HFFc6 (cell line): Measurements from ENCODE around the gene LAMA2. TPM values are rescaled to one million over a fixed set of nuclear protein-coding genes. Genes with fewer than 3 reads are reported as not detected.

ENCODE experiments used
- DNase-seq: peaks from one replicate; pipeline ENCODE4 v3.0.0-alpha.2; 2018
- H3K27ac Mint-ChIP-seq: 2 replicates; pipeline ENCODE4 v1.8.0; 2020; ENCODE audit warnings: mild to moderate bottlenecking, mixed read lengths
- H3K27me3 Mint-ChIP-seq: 2 replicates; pipeline ENCODE4 v1.8.0; 2021; ENCODE audit warnings: mild to moderate bottlenecking, moderate library complexity, mixed read lengths; ENCODE audit not compliant: insufficient read depth
- H3K36me3 Mint-ChIP-seq: 2 replicates; pipeline ENCODE4 v1.8.0; 2021; ENCODE audit warnings: low read depth, mixed read lengths
- H3K4me1 Mint-ChIP-seq: 2 replicates; pipeline ENCODE4 v1.8.0; 2020; ENCODE audit warnings: low read depth, mixed read lengths
- H3K4me3 Mint-ChIP-seq: 2 replicates; pipeline ENCODE4 v1.8.0; 2020; ENCODE audit warnings: mild to moderate bottlenecking, moderate library complexity, mixed read lengths
- H3K9me3 Mint-ChIP-seq: 2 replicates; pipeline ENCODE4 v1.8.0; 2020; ENCODE audit warnings: mild to moderate bottlenecking, mixed read lengths
- CTCF ChIP-seq: fragments of 200-600 bp; sonication (generic); IDR thresholded peaks from 2 replicates; pipeline ENCODE4 v1.5.0; 2021; ENCODE audit warnings: antibody characterized with exemption, mild to moderate bottlenecking
- total RNA-seq, 6 experiments: library from RNA; stranded (reverse); fragmentation: NEBNext Ultra II Directional; extraction: Animal tissue kit (Norgen Biotek cat#: 25700); gene quantifications; 2 replicates in 1 of 6; 3 replicates in 5 of 6; pipeline ENCODE4 v1.2.3, GENCODE V29; 2021

Gene LAMA2
- total RNA-seq, 6 experiments from 2014 or later = 8.2 to 14.3 (median 10.5) TPM

GRCh38 chr6:129113637-129114036 lies 230.7 kb downstream of the LAMA2 start:
- H3K36me3 Mint-ChIP-seq = no peaks in the 10 kb centered on the region
- H3K9me3 Mint-ChIP-seq = no peaks in the 10 kb centered on the region
- no peak for DNase-seq
- H3K4me3 Mint-ChIP-seq = no peak overlapping the region
- no peaks in the 10 kb centered on the region for H3K4me1 Mint-ChIP-seq
- H3K27ac Mint-ChIP-seq = no peak overlapping the region
- TF ChIP-seq CTCF = no peak
- H3K27me3 Mint-ChIP-seq = peaks cover 2% of the 10 kb centered on the region; the same call in 1 of the 2 replicates

- H3K27ac Mint-ChIP-seq = no peak overlapping the region
- no peaks in the 10 kb centered on the region for H3K4me1 Mint-ChIP-seq
- no peaks in the 10 kb centered on the region for H3K36me3 Mint-ChIP-seq
- DNase-seq = no peak
- no peaks in the 10 kb centered on the region for H3K27me3 Mint-ChIP-seq
- H3K4me3 Mint-ChIP-seq = no peak overlapping the region
- no peaks in the 10 kb centered on the region for H3K9me3 Mint-ChIP-seq
- no peak for TF ChIP-seq CTCF
These were observed 231.9 kb downstream of the LAMA2 start for GRCh38 chr6:129114636-129115391.

- no peak for TF ChIP-seq CTCF
- H3K27ac Mint-ChIP-seq = no peak overlapping the region
- no peaks in the 10 kb centered on the region for H3K36me3 Mint-ChIP-seq
- DNase-seq = no peak
- H3K9me3 Mint-ChIP-seq = no peaks in the 10 kb centered on the region
- no peak overlapping the region for H3K4me3 Mint-ChIP-seq
- no peaks in the 10 kb centered on the region for H3K4me1 Mint-ChIP-seq
- H3K27me3 Mint-ChIP-seq = no peaks in the 10 kb centered on the region
These were observed 232.5 kb downstream of the LAMA2 start for GRCh38 chr6:129115471-129115870.

GRCh38 chr6:129117355-129117754 lies 234.4 kb downstream of the LAMA2 start:
- Mint-ChIP-seq H3K27me3 (no peaks in the 10 kb centered on the region), H3K36me3 (no peaks in the 10 kb centered on the region), H3K4me3 (no peak overlapping the region), H3K4me1 (peaks cover 9% of the 10 kb centered on the region; the same call in 1 of the 2 replicates), H3K27ac (no peak overlapping the region), H3K9me3 (no peaks in the 10 kb centered on the region)
- no peak for DNase-seq
- TF ChIP-seq CTCF = no peak

- Mint-ChIP-seq H3K4me1 (peaks cover 17% of the 10 kb centered on the region), H3K36me3 (no peaks in the 10 kb centered on the region), H3K27ac (no peak overlapping the region), H3K27me3 (no peaks in the 10 kb centered on the region), H3K9me3 (no peaks in the 10 kb centered on the region), H3K4me3 (no peak overlapping the region)
- DNase-seq = no peak
- TF ChIP-seq CTCF = no peak
These were observed 238.1 kb downstream of the LAMA2 start for GRCh38 chr6:129120856-129121638.
